BE2C (cell line): ENCODE results near the gene MTOR.

Experiments
- DNase-seq: peaks from one replicate; pipeline ENCODE4 v3.0.0-alpha.2; 2020
- H3K27me3 ChIP-seq: fragments of 250-450 bp; sonication (Bioruptor Pico); 2 replicates; pipeline ENCODE4 v1.5.1; 2020; ENCODE audit warnings: mild to moderate bottlenecking
- H3K36me3 ChIP-seq: fragments of 250-450 bp; sonication (Bioruptor Pico); 2 replicates; pipeline ENCODE4 v1.5.1; 2020; ENCODE audit warnings: mild to moderate bottlenecking
- H3K4me1 ChIP-seq: fragments of 250-450 bp; sonication (Bioruptor Pico); 2 replicates; pipeline ENCODE4 v1.5.1; 2020
- H3K4me3 ChIP-seq: 2 replicates; pipeline ENCODE4 v1.5.1; 2011; ENCODE audit warnings: low read depth, low read length
- H3K9me3 ChIP-seq: fragments of 250-450 bp; sonication (Bioruptor Pico); 2 replicates; pipeline ENCODE4 v1.5.1; 2020
- TF ChIP-seq, protein P1 (sequence below): IDR thresholded peaks from 2 replicates; pipeline ENCODE4 v1.5.1; 2012; ENCODE audit warnings: mild to moderate bottlenecking, low read depth, low read length

The MTOR gene

GRCh38 chr1:11138029-11138428, 124.3 kb downstream of the MTOR start:
- Histone ChIP-seq H3K9me3 (no peaks in the 10 kb centered on the region), H3K36me3 (peaks cover 5% of the 10 kb centered on the region)
- DNase-seq: no peak

DNA sequence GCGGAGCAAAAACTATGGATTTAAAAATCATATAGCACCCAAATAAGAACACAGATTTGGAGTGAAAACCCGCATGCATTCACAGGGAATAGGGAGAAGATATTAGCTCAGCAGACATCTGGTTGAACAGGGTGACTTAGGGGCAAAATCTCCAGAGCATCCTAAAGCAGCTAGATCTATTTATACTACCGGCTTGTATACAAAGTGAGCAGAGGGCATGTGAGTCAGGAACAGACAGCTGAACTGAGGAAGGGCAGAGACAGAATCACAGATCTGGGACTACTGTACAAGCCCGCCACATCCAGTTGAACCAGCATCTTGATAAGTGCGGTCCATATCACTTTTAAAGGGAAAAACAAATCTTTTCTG, 127.5 kb downstream of the MTOR start:
- H3K4me3 ChIP-seq: no peak overlapping the region
- TF ChIP-seq, protein P1, sequence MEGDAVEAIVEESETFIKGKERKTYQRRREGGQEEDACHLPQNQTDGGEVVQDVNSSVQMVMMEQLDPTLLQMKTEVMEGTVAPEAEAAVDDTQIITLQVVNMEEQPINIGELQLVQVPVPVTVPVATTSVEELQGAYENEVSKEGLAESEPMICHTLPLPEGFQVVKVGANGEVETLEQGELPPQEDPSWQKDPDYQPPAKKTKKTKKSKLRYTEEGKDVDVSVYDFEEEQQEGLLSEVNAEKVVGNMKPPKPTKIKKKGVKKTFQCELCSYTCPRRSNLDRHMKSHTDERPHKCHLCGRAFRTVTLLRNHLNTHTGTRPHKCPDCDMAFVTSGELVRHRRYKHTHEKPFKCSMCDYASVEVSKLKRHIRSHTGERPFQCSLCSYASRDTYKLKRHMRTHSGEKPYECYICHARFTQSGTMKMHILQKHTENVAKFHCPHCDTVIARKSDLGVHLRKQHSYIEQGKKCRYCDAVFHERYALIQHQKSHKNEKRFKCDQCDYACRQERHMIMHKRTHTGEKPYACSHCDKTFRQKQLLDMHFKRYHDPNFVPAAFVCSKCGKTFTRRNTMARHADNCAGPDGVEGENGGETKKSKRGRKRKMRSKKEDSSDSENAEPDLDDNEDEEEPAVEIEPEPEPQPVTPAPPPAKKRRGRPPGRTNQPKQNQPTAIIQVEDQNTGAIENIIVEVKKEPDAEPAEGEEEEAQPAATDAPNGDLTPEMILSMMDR: no peak
- H3K4me1 ChIP-seq: peaks cover 5% of the 10 kb centered on the region
- H3K27me3 ChIP-seq: no peaks in the 10 kb centered on the region
- no peaks in the 10 kb centered on the region for H3K9me3 ChIP-seq
- H3K36me3 ChIP-seq: peaks cover 10% of the 10 kb centered on the region
- DNase-seq: no peak

More at GRCh38 chr1:11138029-11138428, 124.3 kb downstream of the MTOR start:
- Histone ChIP-seq H3K4me1 (peaks cover 5% of the 10 kb centered on the region), H3K4me3 (no peak overlapping the region), H3K27me3 (no peaks in the 10 kb centered on the region)
- TF ChIP-seq, protein P1: no peak

DNA sequence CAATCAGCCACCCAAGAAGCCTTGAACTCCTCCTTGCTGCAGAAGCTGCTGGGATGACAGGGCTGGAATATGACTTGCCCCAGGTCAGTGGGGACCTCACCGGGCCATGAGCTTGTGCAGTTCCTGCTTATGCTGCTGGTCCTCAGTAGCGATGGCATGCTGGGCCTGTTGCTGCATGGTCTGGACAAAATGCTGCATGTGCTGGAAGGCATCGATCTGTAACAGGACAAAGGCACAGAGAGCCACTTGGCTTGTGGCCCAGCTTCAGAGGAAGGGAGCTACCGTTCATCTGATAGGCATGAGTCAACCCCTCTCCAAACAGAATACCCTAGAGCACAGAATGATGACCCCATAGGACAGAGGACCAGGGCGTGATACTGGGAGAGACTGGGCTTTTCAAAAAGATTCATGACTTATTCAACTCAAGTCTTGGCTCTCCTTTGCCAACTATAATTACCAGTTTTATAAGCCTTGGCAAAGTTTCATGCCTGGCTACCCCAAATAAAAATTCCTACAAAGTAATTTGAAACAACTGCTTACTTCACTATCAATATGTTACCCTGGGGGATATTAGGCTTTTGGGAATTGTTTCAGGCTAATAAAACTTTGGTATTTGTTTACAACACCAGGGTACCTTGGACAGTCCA, 128.0 kb downstream of the MTOR start:
- peak; percentile 71 for DNase-seq
- Histone ChIP-seq H3K9me3 (no peaks in the 10 kb centered on the region), H3K4me3 (no peak overlapping the region), H3K36me3 (peaks cover 15% of the 10 kb centered on the region), H3K27me3 (no peaks in the 10 kb centered on the region), H3K4me1 (peaks cover 5% of the 10 kb centered on the region)
- TF ChIP-seq, protein P1: no peak

DNA sequence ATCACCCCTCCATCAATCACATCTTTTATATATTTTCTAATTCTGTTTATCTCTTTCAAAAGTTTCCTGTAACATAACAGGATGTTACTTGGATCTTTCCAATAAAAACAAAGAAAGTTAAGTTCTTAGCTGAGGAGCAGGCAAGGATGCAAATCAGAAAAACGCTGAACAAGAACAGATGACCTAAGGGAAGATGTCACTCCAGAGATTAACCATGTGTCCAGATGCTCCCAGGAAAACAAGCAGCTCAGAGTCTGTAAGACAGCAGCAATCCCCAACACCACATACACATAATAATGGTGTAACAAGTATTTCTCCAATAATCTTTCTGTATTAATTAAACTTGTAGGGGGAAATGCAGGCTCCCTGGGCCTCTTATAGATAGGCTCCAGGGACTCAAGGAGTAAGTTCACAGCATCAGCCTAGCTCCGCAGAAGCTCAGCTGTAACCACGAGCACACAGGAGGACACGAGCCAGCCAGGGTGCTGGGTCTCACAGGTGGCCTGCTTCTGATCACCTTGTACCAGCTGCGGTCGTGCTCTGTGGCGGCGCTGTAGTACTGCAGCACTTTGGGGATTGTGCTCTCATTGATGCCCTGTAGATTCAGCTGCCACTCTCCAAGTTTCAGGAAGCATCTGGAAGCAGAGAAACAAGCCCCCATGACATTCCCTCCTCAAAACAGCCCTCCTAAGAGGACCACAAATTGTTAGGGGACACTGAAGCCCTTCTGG, 129.6 kb downstream of the MTOR start:
- Histone ChIP-seq H3K36me3 (peaks cover 21% of the 10 kb centered on the region), H3K4me1 (peaks cover 5% of the 10 kb centered on the region), H3K27me3 (no peaks in the 10 kb centered on the region), H3K4me3 (no peak overlapping the region), H3K9me3 (no peaks in the 10 kb centered on the region)
- TF ChIP-seq, protein P1: no peak
- no peak for DNase-seq

DNA sequence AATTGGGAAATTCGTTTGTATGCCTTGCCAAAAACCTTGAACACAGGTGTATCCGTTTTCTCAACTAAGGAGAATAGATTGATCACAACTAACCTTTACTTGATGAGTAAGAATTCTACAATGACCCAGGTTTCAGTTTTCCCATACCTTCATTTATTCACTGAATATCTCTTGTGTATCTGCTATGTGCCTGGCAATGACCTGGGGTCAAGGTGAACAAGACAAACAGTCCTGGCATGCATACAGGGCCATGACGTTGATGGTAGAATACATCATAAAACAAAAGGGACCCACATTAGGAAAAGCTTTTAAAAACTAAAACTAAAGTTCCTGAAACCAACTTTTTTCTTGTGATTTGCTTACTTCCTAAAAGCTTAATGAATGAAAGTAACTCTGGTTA, 130.5 kb downstream of the MTOR start:
- no peaks in the 10 kb centered on the region for H3K9me3 ChIP-seq
- H3K36me3 ChIP-seq: peaks cover 23% of the 10 kb centered on the region
- H3K4me1 ChIP-seq: peaks cover 5% of the 10 kb centered on the region
- no peaks in the 10 kb centered on the region for H3K27me3 ChIP-seq
- DNase-seq: no peak
- H3K4me3 ChIP-seq: no peak overlapping the region
- TF ChIP-seq, protein P1: no peak

- Histone ChIP-seq H3K4me1 (peaks cover 5% of the 10 kb centered on the region), H3K4me3 (no peak overlapping the region), H3K27me3 (no peaks in the 10 kb centered on the region), H3K36me3 (peaks cover 23% of the 10 kb centered on the region), H3K9me3 (no peaks in the 10 kb centered on the region)
- no peak for DNase-seq
- TF ChIP-seq, protein P1: no peak
Observed at GRCh38 chr1:11130406-11130805, 131.9 kb downstream of the MTOR start.
